Kidney capillary endothelial cell (primary cell): Measurements from ENCODE around the gene SLC10A4.
"Not testable (repeated sequence)": the region's sequence is repeated elsewhere in the genome, so short reads cannot be mapped to it uniquely, and the experiment has no call there.

ENCODE experiments used
- DNase-seq: peaks from one replicate; pipeline ENCODE4 v3.0.0-alpha.2; 2018; ENCODE audit warnings: low spot score

Gene SLC10A4, protein sequence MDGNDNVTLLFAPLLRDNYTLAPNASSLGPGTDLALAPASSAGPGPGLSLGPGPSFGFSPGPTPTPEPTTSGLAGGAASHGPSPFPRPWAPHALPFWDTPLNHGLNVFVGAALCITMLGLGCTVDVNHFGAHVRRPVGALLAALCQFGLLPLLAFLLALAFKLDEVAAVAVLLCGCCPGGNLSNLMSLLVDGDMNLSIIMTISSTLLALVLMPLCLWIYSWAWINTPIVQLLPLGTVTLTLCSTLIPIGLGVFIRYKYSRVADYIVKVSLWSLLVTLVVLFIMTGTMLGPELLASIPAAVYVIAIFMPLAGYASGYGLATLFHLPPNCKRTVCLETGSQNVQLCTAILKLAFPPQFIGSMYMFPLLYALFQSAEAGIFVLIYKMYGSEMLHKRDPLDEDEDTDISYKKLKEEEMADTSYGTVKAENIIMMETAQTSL

DNA sequence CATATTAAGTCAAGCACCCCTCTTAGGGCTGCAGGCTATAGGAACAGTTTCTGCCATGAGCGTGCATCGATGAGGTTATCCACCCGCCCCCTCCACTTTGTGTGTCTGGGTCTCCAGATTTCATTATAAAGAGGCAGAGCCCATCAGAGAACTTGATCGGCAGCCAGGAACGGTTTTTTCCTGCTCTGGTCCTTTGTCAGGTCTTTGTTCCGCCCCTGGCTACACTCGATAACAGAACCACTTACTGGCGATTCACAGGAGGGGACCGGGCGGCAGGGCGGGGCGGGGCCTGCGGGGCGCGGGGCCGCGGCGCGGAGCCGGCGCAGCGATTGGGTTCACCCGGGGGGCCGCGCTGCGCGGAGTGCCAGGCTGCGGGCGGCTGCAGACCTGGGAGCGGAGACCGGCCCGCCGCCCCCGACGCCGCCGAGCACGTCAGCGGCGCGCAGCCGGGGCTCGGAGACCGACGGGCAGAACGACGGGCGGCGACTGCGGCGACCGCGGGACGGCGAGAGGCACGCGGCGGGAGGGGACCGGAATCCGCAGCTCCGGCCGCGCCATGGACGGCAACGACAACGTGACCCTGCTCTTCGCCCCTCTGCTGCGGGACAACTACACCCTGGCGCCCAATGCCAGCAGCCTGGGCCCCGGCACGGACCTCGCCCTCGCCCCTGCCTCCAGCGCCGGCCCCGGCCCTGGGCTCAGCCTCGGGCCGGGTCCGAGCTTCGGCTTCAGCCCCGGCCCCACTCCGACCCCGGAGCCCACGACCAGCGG is at the start of gene SLC10A4:
Gene SLC10A4, plus strand, starts transcription at position 338 of the 771 bp plus-strand sequence. Its CDS starts 219 bp downstream, at position 557.
- DNase-seq, result no peak

DNA sequence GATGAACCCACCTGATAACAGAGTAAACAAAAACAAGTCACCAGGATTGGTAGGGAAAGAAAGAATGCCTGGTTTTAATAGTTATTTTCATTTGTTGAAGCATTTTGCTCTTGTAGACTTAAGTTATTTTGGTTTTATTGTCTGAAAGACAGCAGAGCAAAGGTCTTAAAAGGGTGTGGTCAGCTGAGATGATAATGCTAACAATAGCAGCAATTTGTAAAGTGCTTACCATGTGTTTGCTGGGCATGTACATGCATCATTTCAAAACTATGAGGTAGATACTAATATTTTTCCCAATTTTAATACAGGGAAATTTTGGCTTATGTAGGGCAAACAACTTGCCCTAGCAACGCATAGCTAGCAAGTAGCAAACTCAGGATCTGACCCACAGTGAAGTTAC is 46.8 kb upstream of the SLC10A4 start:
- DNase-seq, result no peak

DNA sequence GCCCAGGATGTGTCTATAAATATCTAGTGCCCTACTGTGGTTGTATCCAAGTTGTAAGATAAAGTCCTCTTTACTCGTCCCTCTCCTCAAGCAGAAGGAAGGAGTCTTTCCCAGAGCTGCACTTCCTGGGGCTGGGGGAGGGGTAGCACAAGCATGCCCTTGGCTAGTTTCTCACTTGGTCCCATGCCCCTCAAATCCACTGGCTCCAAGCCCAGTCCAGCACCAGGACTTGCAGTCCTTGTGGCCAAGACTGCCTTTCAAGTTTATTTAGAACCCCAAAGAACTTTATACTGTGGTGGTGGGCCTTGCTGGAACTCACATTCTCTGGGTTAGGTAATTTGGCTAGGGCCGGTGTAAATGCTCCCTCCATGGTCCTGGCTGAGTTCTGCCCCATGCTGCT is 43.2 kb upstream of the SLC10A4 start:
- DNase-seq, result no peak

DNA sequence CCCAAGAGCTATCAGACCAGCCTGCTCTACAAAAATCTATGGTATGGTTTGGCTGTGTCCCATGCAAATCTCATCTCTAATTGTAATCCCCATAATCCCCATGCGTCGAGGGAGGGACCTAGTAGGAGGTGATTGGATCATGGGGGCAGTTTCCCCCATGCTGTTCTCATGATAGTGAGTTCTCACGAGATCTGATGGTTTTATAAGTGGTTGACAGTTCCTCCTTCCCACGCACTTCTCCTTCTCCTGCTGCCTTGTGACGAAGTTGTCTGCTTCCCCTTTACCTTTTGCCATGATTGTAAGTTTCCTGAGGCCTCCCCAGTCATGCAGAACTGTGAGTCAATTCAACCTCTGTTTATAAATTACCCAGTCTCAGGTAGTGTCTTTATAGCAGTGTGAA is 42.2 kb upstream of the SLC10A4 start:
- DNase-seq, result not testable (repeated sequence)

DNA sequence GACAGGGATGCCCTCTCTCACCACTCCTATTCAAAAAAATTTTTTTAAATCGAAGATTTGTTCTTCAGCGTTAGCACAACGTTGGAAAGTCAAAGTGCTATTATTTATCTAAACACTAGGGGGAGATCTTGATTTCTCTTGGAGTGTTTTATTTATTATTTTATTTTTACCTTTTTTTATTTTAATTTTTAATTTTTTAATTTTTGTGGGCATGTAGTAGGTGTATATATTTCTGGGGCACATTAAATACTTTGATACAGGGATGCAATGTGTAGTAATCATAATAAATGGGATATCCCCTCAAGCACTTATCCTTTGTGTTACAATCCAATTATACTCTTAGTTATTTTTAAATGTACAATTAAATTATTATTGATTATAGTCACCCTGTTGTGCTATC is 37.4 kb upstream of the SLC10A4 start:
- peak; percentile 26 for DNase-seq

DNA sequence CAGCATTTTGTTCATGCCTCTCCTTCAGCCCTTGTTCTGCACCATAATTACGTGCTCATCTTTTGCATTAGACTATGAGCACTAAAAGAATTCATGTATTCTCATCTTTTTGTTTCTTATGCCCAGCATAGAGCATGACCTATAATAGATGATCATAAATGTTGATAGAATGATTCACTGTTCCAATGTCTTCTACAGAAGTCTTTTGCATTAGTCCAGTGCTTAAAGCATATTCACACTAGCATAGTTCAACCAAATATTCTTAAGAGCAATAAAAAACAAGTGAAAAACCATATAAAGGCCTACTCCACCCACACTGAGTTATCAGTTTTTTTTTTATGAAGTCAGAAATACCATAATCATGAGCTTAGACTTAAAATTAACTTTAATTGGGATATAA is 36.5 kb upstream of the SLC10A4 start:
- DNase-seq, result no peak

DNA sequence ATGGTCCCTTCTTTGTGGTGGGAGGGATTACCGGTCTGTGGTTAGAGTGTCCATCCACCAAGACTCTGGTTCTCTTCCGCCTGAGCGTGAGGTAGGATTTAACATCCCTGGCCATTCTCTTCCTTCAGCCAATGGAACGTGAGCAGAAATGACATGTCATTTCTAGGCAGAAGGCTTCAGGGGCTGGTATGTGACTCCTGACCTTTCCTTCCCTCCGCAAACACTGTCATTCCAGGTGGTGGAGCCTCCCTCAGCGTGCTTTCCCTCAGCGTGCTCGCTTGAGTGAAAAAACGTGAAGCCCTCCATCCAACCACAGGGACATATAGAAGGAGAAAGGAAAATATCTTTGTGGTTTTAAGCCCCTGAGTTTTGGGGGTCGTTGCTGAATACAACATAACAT is 34.0 kb upstream of the SLC10A4 start:
- no peak for DNase-seq

DNA sequence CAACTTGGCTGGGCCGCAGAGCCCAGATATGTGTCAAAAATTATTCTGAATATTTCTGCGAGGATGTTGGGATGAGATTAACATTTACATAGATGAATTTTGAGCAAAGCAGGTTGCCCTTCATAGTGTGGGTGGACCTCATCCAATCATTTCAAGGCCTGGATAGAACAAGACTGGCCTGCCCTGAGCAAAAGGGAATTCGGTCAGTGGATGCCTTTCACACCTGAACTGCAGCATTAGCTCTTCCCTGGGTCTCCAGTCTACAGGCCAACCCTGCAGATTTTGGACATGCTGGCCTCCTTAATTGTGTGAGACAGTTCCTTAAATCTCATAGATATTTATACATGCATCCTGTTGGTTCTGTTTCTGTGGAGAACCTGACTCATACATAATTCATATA is 32.4 kb upstream of the SLC10A4 start:
- DNase-seq, result no peak

DNA sequence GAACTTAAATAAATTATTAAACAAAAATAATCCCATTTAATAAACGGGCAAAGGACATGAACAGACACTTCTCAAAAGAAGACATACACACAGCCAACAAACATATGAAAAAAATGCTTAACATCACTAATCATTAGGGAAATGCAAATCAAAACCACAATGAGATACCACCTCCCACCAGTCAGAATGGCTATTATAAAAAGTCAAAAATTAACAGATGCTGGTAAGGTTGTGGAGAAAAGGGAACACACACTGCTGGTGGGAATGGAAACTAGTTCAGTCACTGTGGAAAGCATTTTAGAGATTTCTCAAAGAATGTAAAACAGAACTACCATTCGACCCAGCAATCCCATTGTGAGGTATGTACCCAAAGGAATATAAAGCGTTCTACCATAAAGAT is 31.5 kb upstream of the SLC10A4 start:
- DNase-seq, result not testable (repeated sequence)

DNA sequence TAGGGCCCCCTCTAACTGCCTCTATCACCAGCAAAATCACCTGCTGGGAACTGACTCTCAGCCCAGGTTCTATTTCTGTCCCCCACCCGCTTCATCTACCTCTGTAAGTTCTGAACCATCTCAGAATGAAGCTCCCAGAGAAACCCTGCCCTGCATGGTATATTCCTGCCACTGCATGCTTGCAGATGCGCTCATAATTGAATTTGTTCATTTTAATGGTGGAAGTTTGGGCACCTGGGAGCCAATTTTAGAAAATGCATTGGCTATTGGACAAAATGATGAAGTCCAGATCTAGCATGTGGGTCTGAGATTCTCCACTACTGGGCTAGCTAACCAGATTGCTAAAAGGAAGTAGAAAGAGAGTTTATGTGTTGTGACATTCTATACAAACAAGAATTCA is 28.6 kb upstream of the SLC10A4 start:
- DNase-seq, result no peak

DNA sequence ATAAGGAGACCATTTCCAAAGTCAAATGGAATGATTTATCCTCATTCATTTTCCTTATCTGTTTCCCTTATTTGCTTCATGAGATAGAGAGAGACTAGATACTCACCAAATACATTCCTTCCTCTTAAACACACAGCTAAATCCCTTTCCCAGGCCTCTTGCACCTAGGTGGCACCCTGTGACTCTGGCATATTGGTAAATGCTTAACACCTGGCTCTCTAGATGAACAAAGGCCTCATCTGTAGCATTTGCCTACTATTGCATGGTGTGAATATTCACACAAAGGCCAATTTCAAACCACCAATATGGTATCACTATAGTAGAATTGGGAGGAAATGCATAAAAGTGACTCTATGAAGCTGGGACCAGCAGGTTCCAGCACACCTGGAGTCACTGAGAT is 22.1 kb upstream of the SLC10A4 start:
- no peak for DNase-seq

DNA sequence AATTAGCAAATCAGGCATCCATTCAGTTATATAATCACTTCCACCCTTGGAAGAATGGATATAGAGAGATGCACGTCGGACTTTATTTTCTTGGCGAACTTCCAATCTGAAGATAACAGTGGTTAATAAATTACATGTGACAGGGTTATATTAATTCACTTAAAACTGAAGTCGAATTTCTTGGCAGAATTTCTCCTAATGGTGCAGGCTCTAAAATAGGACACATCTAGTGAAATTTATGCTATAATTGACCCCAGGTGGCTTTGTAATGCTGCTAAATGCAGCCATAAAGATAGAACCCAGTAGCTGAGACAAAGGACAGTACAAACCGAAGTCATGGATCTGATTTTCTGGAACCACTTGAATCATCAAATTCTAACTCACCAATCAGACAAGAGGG is 20.8 kb upstream of the SLC10A4 start:
- no peak for DNase-seq

DNA sequence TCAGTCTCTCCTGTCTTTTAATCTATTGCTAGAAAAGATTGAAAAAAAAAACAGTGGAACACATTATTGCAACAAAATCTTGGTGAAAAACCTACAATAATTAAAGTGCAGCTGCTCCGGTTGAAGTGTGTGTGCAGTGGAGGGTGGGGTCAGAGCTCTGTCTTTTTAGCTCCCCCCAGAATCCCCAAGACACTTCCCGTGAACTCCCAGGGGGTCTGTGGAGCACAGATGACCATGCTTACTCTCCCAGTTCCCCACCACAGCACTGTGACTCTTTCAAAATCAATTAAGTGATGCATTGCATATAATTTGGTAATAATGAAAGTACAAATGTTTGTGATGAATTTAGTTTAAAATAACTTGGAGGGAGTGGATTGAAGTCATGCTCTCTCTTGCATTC is 15.7 kb upstream of the SLC10A4 start:
- no peak for DNase-seq

DNA sequence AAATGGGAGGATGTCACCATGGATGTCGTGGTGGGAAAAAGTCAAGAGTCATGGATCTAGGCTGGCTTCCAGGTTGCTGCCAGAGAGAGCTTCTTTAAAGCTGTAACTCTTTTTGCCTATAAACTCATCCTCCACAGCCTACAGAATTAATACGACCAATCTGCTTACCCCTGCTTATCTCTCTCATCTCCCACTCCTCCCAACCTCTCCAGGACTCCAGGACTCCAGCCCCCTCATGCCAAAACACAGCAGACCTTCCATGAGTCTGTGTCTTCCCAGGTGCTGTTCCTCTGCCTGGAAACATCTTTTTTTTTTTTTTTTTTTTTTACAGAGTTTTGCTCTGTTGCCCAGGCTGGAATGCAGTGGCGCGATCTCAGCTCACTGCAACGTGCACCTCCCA is 15.3 kb upstream of the SLC10A4 start:
- no peak for DNase-seq

DNA sequence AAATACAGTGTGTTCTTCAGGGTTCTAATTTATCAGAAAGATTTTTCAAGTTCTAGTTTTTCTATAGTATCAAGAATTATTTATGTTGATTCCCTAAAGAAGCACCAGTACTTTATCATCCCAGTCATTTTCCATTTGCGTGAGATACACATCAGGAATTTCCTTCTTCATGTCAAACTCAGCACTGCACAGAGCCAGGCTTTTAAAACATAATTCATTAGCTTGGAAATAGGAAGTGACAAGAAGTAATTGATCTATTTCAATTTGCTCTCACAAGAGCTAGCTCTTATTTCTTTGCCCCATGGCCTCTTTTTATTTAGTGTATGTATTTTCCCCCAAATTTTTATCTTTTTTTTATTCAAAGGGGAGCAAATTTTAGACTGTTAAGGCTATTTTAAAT is 13.0 kb upstream of the SLC10A4 start:
- DNase-seq, result no peak

DNA sequence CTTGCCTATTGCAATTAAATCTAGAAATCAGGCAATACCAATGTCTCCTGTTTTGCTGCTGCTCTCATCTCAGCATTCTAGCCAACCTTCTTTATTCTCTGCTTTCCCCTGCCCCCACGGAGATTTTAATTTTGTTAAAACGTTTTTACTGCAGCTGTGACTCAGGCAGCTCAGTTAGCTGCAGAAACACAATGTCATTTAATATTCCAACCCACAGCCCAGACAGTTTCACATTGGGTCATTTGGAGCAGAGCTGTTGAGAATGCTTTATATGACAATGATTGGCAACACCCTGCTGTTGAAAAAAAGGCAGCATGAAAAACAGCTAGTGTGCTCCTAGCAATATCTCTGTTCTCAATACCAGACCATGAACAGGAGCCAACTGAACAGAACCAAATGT is 12.6 kb upstream of the SLC10A4 start:
- DNase-seq, result no peak

DNA sequence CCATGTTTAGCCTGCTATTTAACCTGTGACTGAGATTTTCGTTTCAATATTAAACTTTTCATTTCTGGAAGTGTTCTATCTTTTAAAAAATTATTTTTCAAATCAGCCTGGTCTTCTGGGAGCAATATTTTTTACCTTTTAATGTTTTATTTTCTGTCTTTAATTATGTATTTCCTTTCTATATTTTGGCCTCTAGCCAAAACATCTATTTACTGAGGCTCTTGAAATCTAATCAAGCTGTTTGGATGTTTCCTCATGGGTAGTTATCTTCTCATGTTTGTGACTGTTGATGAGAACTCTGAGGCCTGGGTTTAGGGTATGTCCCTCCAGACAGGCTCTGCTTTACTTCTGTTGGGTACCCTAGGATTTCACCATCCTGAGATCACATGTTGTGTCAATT is 10.3 kb upstream of the SLC10A4 start:
- no peak for DNase-seq

DNA sequence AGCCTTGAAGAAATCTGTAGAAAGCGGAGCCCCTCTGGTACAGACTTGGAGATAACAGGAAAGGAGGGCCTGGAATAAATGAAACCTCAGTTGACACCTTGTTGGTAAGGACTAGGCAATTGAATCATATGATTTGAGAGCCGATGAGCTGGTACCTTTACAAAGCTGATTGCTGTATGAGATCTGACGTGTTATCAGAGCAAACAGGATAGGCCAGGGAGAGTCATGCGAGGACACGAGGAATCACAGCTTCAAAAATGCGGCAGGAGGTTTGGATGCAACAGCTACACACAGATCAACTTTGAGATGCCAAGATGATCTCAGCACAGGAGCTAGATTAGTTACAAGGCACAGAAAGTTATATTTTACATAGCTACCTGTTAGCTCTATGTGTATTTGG is 7.4 kb upstream of the SLC10A4 start:
- no peak for DNase-seq

DNA sequence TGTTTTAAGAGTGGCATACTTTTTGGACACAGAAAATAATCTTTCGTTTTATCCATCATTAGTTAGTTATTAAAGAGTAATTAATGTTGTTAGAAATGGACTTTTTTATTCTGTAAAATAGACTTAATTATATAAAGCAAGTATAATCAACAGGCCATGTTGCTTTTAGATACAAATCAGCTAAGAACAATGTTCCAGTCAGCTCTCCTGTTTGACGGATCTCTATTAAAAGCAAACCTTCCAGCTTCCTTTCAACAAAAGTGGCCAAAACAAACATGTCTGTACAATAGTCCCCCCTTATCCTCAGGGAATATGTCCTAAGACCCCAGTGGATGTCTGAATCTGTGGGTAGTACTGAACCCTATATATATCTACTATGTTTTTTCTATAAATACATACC is 4.9 kb upstream of the SLC10A4 start:
- no peak for DNase-seq

DNA sequence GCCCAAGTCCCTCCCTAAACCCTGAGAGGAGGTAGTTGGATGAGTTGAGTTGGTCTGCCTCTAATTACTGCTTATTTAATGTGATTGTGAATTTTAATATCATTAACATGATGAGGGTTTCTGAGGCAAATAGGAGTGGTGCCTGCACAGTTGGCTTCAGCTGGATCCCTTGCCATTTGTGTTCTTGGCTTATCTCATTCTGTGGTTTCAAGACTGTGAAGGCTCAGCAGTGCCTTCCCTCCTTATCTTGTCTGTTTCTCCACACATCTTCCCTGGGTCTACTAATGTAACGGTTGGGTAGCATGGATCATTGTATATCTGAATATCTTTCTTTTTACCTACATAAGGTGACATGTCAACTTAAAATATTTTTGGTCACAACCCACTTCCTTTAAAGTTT is 1.6 kb upstream of the SLC10A4 start:
- DNase-seq, result no peak

DNA sequence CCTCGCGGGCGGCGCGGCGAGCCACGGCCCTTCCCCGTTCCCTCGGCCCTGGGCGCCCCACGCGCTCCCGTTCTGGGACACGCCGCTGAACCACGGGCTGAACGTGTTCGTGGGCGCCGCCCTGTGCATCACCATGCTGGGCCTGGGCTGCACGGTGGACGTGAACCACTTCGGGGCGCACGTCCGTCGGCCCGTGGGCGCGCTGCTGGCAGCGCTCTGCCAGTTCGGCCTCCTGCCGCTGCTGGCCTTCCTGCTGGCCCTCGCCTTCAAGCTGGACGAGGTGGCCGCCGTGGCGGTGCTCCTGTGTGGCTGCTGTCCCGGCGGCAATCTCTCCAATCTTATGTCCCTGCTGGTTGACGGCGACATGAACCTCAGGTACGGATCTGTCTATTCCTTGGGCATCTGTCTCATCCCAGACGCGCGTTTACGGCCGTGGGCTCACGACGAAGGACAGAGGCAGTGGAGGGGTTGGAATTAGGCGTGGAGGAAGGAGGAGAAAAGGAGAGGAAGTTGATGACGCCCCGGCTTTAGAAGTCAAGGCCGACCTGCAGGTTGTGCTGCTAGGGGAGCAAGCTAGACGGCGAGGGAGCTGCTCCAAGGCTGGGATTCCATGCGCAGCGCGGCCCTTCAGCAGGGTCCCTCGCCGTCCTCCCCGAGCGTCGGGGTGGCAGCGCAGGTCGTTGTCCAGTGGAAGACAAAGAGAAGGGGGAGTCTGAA is 792 bp downstream of the SLC10A4 start:
- DNase-seq, result no peak

DNA sequence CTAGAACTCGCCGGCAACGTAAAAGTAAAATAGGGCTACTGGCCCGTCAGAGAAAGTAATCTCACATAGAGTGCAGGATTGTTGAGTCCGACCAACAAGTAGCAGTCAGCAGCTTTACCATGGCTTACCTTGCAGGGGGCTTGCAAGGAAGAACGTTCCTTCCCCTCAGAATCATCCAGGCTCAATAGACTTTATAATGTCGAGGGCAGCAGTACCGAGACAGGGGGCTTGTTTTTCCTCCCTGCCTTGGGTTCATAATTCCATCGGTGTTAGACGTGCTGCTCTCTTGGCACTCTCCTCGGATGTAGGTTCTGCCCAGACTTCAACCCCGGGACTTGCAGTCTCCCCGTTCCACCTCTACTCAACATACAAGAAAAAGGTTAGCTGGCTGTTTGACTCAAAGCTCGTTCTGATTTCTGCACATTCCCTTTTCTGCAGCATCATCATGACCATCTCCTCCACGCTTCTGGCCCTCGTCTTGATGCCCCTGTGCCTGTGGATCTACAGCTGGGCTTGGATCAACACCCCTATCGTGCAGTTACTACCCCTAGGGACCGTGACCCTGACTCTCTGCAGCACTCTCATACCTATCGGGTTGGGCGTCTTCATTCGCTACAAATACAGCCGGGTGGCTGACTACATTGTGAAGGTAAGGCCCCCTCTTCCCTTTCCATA is 1.5 kb downstream of the SLC10A4 start:
- DNase-seq, result no peak
